ENCODE measurements around the gene OTULIN.

Gene OTULIN

GRCh38 chr5:14721990-14722656 lies 57.6 kb downstream of the OTULIN start:
- no peak for DNase-seq (ENCODE audit: low read depth)

GRCh38 chr5:14722923-14723322 lies 58.4 kb downstream of the OTULIN start:
- no peak for DNase-seq (ENCODE audit: low read depth)

DNA sequence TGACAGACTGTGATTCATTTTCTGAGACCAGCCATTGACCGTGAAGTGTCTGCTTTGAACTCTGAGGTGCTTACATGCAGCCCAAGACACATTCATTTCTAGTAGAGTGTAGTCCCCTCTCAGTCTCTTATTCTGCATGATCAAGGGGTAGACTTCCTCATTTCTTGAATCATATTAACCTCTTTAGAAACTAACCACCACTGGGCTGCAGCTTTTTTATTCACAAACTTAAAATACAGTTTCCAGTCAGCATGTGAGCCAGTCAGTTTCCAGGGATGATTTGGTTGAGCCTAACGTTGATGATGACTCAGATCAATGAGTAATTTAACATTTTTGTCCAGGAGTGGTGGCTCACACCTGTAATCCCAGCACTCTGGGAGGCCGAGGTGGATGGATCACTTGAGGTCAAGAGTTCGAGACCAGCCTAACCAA lies 59.2 kb downstream of the OTULIN start:
- no peak for DNase-seq (ENCODE audit: low read depth)

DNA sequence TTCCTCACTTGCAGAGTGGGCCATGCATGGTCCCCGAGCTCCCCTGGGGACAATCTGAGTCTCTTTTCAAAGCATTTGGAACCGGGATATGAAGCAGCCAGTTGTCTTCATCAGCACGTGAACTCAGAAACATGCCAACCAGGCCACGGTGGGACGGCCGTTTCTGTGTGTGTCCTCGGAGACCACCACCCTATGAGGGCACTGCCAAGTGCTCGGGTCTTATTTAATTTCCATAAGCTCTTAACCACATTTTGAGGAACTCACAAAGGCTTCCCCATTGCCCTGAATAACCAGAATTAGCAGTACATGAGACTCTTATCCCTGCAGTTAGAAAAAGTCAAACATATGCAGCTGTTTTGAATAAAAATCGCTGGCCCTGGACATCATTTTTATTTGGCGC lies 60.1 kb downstream of the OTULIN start:
- DNase-seq (ENCODE audit: low read depth) = no peak

GRCh38 chr5:14726066-14726838 lies 61.7 kb downstream of the OTULIN start:
- DNase-seq (ENCODE audit: low read depth) = no peak

DNA sequence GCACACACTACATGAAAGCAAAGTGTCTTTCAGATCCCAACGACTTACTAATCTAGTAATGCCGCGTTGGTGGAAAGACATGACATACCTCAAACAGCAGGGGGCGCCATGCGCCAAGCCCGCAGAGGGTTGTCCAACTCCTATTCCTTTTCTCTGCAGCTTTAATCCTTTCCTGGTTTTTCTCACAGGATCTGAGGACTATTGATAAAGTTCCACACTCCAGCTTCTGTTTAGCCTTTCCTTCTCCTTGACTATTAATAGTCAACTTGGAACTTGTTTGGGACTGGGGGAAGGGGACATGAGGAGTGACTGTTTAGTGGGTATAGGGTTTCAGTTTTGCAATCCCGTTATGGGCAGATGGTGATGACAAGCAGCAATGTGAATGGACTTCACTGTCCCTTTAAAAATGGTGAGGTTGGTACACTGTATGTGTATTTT lies 62.9 kb downstream of the OTULIN start:
- peak; percentile 58 for DNase-seq (ENCODE audit: low read depth)

GRCh38 chr5:14727928-14728458 lies 63.5 kb downstream of the OTULIN start:
- DNase-seq (ENCODE audit: low read depth) = no peak

- DNase-seq (ENCODE audit: low read depth) = no peak
These were observed 64.0 kb downstream of the OTULIN start for GRCh38 chr5:14728459-14728938.

- DNase-seq (ENCODE audit: low read depth) = no peak
These were observed 65.2 kb downstream of the OTULIN start for GRCh38 chr5:14729448-14730385.

- no peak for DNase-seq (ENCODE audit: low read depth)
These were observed 65.9 kb downstream of the OTULIN start for GRCh38 chr5:14730466-14730865.

DNA sequence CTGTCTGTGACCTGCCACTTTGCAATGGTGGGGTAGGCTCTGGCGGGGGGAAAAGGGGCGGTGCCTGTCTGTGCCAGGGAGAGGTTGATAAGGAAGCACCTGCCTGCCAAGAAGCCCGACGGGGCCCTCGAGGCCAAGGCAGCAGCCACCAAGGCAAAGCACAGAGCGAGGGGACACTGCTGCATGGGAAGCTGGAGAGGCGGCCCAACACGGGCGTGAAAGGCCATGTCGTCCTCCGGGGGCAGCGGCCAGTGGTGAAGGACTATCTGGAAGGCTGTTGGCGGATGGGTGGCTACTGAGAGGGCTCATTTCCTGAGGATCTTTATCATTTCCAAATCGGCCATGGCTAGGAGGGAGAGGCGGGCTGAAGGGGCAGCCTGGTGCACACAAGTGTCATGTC lies 66.4 kb downstream of the OTULIN start:
- DNase-seq (ENCODE audit: low read depth) = no peak

DNA sequence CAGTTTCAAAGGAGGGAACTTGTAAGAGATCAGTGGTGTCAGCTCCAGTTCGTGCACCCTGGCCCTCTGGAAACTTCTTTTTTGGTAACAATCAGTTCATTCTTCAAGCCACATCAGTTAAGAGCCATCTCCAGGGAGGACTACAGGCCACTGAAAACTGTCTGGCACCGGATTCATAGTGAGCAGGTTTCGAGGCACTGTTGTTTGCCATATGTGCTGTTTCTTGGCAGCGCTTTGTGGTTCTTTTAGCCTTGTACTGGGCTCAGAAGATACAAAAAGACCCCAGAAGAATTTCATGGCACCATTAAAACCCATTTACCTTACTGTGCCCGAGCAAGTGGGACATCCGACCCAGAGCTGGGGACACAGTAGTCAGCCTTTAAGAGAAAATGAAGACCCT lies 68.5 kb downstream of the OTULIN start:
- no peak for DNase-seq (ENCODE audit: low read depth)

GRCh38 chr5:14733661-14734060 lies 69.1 kb downstream of the OTULIN start:
- no peak for DNase-seq (ENCODE audit: low read depth)

- no peak for DNase-seq (ENCODE audit: low read depth)
These were observed 69.9 kb downstream of the OTULIN start for GRCh38 chr5:14734396-14734795.

DNA sequence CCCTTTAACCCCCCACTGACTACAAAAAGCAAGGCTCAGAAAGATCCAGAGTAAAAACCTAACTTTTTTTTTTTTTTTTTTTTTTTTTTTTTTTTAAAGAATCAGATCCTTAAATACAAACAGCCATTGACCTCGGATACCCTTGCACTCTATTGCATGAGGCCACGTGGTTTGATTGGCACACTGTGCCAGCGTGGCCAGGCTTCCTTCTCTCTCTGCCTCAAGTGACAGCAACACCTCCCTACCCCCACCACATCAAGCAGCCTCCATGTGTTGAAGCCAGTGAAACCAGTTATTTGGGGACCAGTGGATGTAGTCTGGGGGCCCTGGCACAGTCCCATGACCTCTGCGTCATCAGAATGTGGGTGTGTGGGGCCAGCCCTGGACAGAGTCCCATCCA lies 71.4 kb downstream of the OTULIN start:
- no peak for DNase-seq (ENCODE audit: low read depth)

- DNase-seq (ENCODE audit: low read depth) = no peak
These were observed 72.8 kb downstream of the OTULIN start for GRCh38 chr5:14737291-14737690.

- no peak for DNase-seq (ENCODE audit: low read depth)
These were observed 73.5 kb downstream of the OTULIN start for GRCh38 chr5:14738050-14738449.

DNA sequence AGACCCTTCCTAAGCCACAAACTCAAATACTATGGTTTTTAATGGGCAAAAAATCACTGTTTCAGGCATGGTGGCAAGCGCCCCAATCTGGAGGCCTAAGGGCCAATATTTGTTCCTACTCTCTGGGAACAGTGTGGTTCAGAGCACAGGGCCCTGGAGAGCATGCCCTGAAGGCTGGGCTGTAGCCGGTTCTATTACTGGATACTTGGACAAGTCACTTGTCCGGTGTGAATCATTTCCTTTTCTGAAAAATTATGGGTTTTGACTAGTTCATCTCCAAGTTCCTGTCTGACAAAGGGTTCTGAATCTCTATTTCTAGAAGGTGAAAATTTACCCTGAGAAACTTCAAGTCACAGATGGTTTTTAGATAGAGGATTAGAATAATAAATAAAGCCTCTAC lies 75.0 kb downstream of the OTULIN start:
- DNase-seq (ENCODE audit: low read depth) = no peak

- no peak for DNase-seq (ENCODE audit: low read depth)
These were observed 75.5 kb downstream of the OTULIN start for GRCh38 chr5:14739981-14740380.

- no peak for DNase-seq (ENCODE audit: low read depth)
These were observed 76.6 kb downstream of the OTULIN start for GRCh38 chr5:14741131-14741530.

DNA sequence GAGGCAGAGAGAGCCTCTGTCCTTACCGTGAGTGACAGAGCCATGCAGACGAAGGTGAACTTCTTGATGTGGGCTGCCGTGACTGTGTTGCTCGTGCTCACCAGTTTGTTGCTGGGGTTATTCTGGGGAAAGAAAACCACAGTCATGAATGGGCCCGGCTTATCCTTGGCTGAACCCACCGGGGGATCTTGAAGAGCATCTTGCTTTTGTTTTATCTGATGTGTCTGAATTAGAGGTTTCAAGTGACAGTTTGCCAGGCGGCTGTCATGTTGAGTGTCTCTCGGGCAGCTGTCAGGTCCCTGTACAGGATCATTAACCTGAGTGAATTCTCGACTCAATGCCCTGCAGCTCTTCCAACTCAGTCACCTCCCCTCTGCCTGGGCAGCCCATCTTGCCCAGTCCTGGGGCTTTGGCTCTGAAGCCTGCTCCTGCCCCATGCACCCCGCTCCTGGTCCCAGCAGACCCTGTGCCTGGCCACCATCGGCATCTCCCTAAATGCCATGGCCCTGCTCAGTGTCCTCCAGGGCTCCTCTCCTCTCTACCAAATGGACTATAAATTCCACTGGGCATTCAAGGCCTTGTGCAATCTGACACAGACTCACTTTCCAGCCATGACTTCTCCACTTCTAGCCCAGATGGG lies 77.4 kb downstream of the OTULIN start:
- DNase-seq (ENCODE audit: low read depth) = no peak

DNA sequence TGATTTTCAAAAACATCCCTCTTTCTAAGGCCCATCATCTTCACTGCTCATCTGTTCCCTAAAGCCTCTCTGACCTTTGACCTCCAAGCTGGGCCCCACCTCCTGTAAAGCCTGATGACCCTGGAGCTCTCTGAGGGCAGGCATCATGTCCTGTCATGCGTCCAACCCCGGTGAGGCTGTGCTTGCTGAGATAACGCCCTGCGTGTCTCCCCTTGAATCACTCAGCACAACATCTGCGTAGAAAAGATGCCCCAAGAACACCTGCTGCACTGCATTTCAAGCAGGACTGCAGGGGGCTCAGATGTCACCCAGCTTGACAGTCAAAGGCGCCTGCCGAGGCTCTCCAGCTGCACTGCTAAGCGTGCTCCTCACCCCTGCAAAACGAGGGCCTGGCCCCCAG lies 78.0 kb downstream of the OTULIN start:
- DNase-seq (ENCODE audit: low read depth) = no peak

All from stimulated activated CD8-positive, alpha-beta memory T cell treated with anti-CD3 and anti-CD28 coated beads, Interleukin-12 subunit alpha, Interleukin-12 subunit beta, amount 100 ng/mL, for 1 hour (primary cell).